ENCODE results near the gene ESCO1. TPM values are rescaled to one million over a fixed set of nuclear protein-coding genes. Genes with fewer than 3 reads are reported as not detected.

ESCO1 gene
- total and polyA plus RNA-seq, 2 experiments from 2014 or later = 50.4 to 56.8 TPM

GRCh38 chr18:21486905-21487437 lies 113.5 kb downstream of the ESCO1 start (continued):
- no peak for TF ChIP-seq ZNF462 (CRISPR knock-in tag; IDR thresholded peaks at IDR 0.05)
- no peak for TF ChIP-seq ZNF331 (CRISPR knock-in tag; IDR thresholded peaks at IDR 0.05; ENCODE audit: low read depth)
- no peak for TF ChIP-seq EZH2phosphoT487 (IDR thresholded peaks at IDR 0.05; ENCODE audit: unreplicated experiment)
- TF ChIP-seq REST (IDR thresholded peaks at IDR 0.05; ENCODE audit: unreplicated experiment) = no peak

All from GM23338 (cell line).